SK-N-SH treated with all-trans-retinoic acid at 6 μM for 48 hours (cell line): ENCODE results near the gene LRRC36.

Experiments
- ZFP30 ChIP-seq: fragments of 450-650 bp; formaldehyde crosslinking; IDR thresholded peaks from 2 replicates; pipeline ENCODE4 v1.5.0; 2022; ENCODE audit warnings: mild to moderate bottlenecking, moderate library complexity
- ZNF565 ChIP-seq: fragments of 450-650 bp; formaldehyde crosslinking; conservative IDR thresholded peaks from 2 replicates; pipeline ENCODE4 v1.5.0; 2020; ENCODE audit warnings: low read depth, mild to moderate bottlenecking, moderate library complexity
- ZNF70 ChIP-seq: fragments of 450-650 bp; formaldehyde crosslinking; IDR thresholded peaks from 2 replicates; pipeline ENCODE4 v1.5.0; 2020; ENCODE audit warnings: mild to moderate bottlenecking, moderate library complexity

- TF ChIP-seq ZNF70 (no peak), ZFP30 (CRISPR knock-in tag) (no peak), ZNF565 (CRISPR knock-in tag) (no peak)
Measured at GRCh38 chr16:67317853-67318252, 8.8 kb upstream of the LRRC36 start.
